Measurements from ENCODE around the gene STARD5.

Gene STARD5

GRCh38 chr15:81264072-81264857 is 59.7 kb downstream of the STARD5 start:
- no peak for TF ChIP-seq CTCF (IDR thresholded peaks at IDR 0.05; ENCODE audit: borderline replicate concordance, extremely low read depth, low read length, poor library complexity, severe bottlenecking)
- TF ChIP-seq EZH2 (IDR thresholded peaks at IDR 0.05; ENCODE audit: borderline replicate concordance, low read depth, low read length, severe bottlenecking) = no peak
- ATAC-seq (ENCODE audit: insufficient read depth, low read depth) (no peak), DNase-seq (no peak)
- no peaks in the 10 kb centered on the region for H3K79me2 ChIP-seq (ENCODE audit: insufficient read depth, low read length)
- no peak overlapping the region for H2AFZ ChIP-seq (ENCODE audit: low read depth, low read length)
- no peaks in the 10 kb centered on the region for H4K20me1 ChIP-seq (ENCODE audit: insufficient read depth, low read length)
- no peaks in the 10 kb centered on the region for H3K36me3 ChIP-seq (ENCODE audit: insufficient read depth, low read length)
- no peak overlapping the region for H3K4me2 ChIP-seq (ENCODE audit: insufficient read depth, low read length)
- H3K4me3 ChIP-seq (ENCODE audit: low read depth in 1 of 2, low read length in 2 of 2) = no peak overlapping the region
- no peak overlapping the region for H3K27ac ChIP-seq (ENCODE audit: low read length)
- no peaks in the 10 kb centered on the region for H3K9me3 ChIP-seq (ENCODE audit: insufficient read depth, low read length, severe bottlenecking)
- H3K27me3 ChIP-seq (ENCODE audit: insufficient read depth, low read length, poor library complexity) = peaks cover 14% of the 10 kb centered on the region
- H3K4me1 ChIP-seq (ENCODE audit: insufficient read depth, low read length) = peaks cover 20% of the 10 kb centered on the region
- H3K9ac ChIP-seq (ENCODE audit: low read depth, low read length) = no peak overlapping the region

GRCh38 chr15:81263477-81263876 is 60.5 kb downstream of the STARD5 start:
- DNase-seq = no peak
- Histone ChIP-seq H4K20me1 (ENCODE audit: insufficient read depth, low read length) (no peaks in the 10 kb centered on the region), H2AFZ (ENCODE audit: low read depth, low read length) (no peak overlapping the region), H3K27me3 (ENCODE audit: insufficient read depth, low read length, poor library complexity) (peaks cover 14% of the 10 kb centered on the region), H3K4me3 (ENCODE audit: low read depth in 1 of 2, low read length in 2 of 2) (no peak overlapping the region), H3K79me2 (ENCODE audit: insufficient read depth, low read length) (no peaks in the 10 kb centered on the region), H3K9ac (ENCODE audit: low read depth, low read length) (no peak overlapping the region), H3K36me3 (ENCODE audit: insufficient read depth, low read length) (no peaks in the 10 kb centered on the region), H3K4me2 (ENCODE audit: insufficient read depth, low read length) (no peak overlapping the region), H3K9me3 (ENCODE audit: insufficient read depth, low read length, severe bottlenecking) (no peaks in the 10 kb centered on the region), H3K27ac (ENCODE audit: low read length) (no peak overlapping the region), H3K4me1 (ENCODE audit: insufficient read depth, low read length) (peaks cover 13% of the 10 kb centered on the region)
- TF ChIP-seq EZH2 (IDR thresholded peaks at IDR 0.05; ENCODE audit: borderline replicate concordance, low read depth, low read length, severe bottlenecking) (no peak), CTCF (IDR thresholded peaks at IDR 0.05; ENCODE audit: borderline replicate concordance, extremely low read depth, low read length, poor library complexity, severe bottlenecking) (no peak)
- no peak for ATAC-seq (ENCODE audit: insufficient read depth, low read depth)

- no peak for ATAC-seq (ENCODE audit: insufficient read depth, low read depth)
Observed at GRCh38 chr15:81261172-81261811, 62.6 kb downstream of the STARD5 start.

More at GRCh38 chr15:81261172-81261811, 62.6 kb downstream of the STARD5 start:
- H3K27me3 ChIP-seq (ENCODE audit: insufficient read depth, low read length, poor library complexity) = peaks cover 14% of the 10 kb centered on the region
- no peaks in the 10 kb centered on the region for H3K9me3 ChIP-seq (ENCODE audit: insufficient read depth, low read length, severe bottlenecking)
- H3K79me2 ChIP-seq (ENCODE audit: insufficient read depth, low read length) = no peaks in the 10 kb centered on the region
- no peak for TF ChIP-seq CTCF (IDR thresholded peaks at IDR 0.05; ENCODE audit: borderline replicate concordance, extremely low read depth, low read length, poor library complexity, severe bottlenecking)
- no peak for TF ChIP-seq EZH2 (IDR thresholded peaks at IDR 0.05; ENCODE audit: borderline replicate concordance, low read depth, low read length, severe bottlenecking)
- H3K4me1 ChIP-seq (ENCODE audit: insufficient read depth, low read length) = peaks cover 10% of the 10 kb centered on the region
- no peak for DNase-seq
- no peak overlapping the region for H3K27ac ChIP-seq (ENCODE audit: low read length)
- H3K36me3 ChIP-seq (ENCODE audit: insufficient read depth, low read length) = no peaks in the 10 kb centered on the region
- no peaks in the 10 kb centered on the region for H4K20me1 ChIP-seq (ENCODE audit: insufficient read depth, low read length)
- no peak overlapping the region for H2AFZ ChIP-seq (ENCODE audit: low read depth, low read length)
- no peak overlapping the region for H3K4me3 ChIP-seq (ENCODE audit: low read depth in 1 of 2, low read length in 2 of 2)
- no peak overlapping the region for H3K4me2 ChIP-seq (ENCODE audit: insufficient read depth, low read length)
- H3K9ac ChIP-seq (ENCODE audit: low read depth, low read length) = no peak overlapping the region

Measured in DND-41 (cell line).